Measurements from ENCODE around the gene KCNH2.

DNA sequence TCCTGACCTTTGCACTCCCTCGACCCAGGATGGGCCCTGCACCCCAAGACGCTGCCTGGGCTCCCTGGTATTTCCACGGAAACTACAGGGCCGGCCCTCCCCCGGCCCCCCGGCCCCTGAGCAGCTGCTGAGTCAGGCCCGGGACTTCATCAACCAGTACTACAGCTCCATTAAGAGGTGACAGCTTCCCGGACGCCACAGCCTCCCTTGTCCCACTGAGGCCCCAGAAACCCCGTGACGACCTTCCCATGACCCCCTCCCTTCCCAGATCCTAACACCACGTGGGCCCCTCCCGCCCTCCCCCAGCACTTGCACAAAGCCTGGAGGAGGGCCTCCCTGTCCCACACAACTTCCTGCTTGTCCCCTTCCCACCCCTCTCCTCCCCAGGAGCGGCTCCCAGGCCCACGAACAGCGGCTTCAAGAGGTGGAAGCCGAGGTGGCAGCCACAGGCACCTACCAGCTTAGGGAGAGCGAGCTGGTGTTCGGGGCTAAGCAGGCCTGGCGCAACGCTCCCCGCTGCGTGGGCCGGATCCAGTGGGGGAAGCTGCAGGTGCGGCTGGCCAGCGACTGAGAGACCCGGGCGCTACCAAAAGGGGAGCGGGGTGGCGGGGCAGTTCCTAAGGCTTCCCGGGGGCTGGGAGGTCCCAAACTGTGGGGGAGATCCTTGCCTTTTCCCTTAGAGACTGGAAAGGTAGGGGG lies 18.4 kb upstream of the KCNH2 start:
- TF ChIP-seq, protein P1, sequence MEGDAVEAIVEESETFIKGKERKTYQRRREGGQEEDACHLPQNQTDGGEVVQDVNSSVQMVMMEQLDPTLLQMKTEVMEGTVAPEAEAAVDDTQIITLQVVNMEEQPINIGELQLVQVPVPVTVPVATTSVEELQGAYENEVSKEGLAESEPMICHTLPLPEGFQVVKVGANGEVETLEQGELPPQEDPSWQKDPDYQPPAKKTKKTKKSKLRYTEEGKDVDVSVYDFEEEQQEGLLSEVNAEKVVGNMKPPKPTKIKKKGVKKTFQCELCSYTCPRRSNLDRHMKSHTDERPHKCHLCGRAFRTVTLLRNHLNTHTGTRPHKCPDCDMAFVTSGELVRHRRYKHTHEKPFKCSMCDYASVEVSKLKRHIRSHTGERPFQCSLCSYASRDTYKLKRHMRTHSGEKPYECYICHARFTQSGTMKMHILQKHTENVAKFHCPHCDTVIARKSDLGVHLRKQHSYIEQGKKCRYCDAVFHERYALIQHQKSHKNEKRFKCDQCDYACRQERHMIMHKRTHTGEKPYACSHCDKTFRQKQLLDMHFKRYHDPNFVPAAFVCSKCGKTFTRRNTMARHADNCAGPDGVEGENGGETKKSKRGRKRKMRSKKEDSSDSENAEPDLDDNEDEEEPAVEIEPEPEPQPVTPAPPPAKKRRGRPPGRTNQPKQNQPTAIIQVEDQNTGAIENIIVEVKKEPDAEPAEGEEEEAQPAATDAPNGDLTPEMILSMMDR (IDR thresholded peaks at IDR 0.05) = no peak
- no peak for TF ChIP-seq POLR2A (IDR thresholded peaks at IDR 0.05)

All from lower leg skin (tissue), 3 donors.